Glutamatergic neuron (in vitro differentiated cells): ENCODE results near the gene TSBP1. TPM values are rescaled to one million over a fixed set of nuclear protein-coding genes. Genes with fewer than 3 reads are reported as not detected.

Source experiments
- DNase-seq: peaks from one replicate; pipeline ENCODE4 v3.0.0; 2022
- H3K27ac Mint-ChIP-seq: one replicate; pipeline ENCODE4 v1.8.0; 2020; ENCODE audit warnings: mild to moderate bottlenecking, mixed read lengths, inconsistent platforms; ENCODE audit not compliant: unreplicated experiment
- H3K27me3 Mint-ChIP-seq: one replicate; pipeline ENCODE4 v1.8.0; 2020; ENCODE audit warnings: mild to moderate bottlenecking, moderate library complexity, mixed read lengths, inconsistent platforms; ENCODE audit not compliant: unreplicated experiment
- H3K36me3 Mint-ChIP-seq: one replicate; pipeline ENCODE4 v1.8.0; 2020; ENCODE audit warnings: mild to moderate bottlenecking, mixed read lengths, inconsistent platforms; ENCODE audit not compliant: unreplicated experiment
- H3K4me1 Mint-ChIP-seq: one replicate; pipeline ENCODE4 v1.8.0; 2020; ENCODE audit warnings: mild to moderate bottlenecking, low read depth, mixed read lengths, inconsistent platforms; ENCODE audit not compliant: unreplicated experiment
- H3K4me3 Mint-ChIP-seq: one replicate; pipeline ENCODE4 v1.8.0; 2020; ENCODE audit warnings: mild to moderate bottlenecking, mixed read lengths, inconsistent platforms; ENCODE audit not compliant: unreplicated experiment
- H3K9me3 Mint-ChIP-seq: one replicate; pipeline ENCODE4 v1.8.0; 2020; ENCODE audit warnings: mild to moderate bottlenecking, moderate library complexity, mixed read lengths, inconsistent platforms; ENCODE audit not compliant: unreplicated experiment
- total RNA-seq: library from RNA; stranded (reverse); fragmentation: NEBNext Ultra II Directional; extraction: Animal tissue kit (Norgen Biotek cat#: 25700); gene quantifications from one replicate; pipeline ENCODE4 v1.2.1, GENCODE V29; 2021; ENCODE audit not compliant: unreplicated experiment
- TF ChIP-seq, protein P1 (sequence below): fragments of 200-600 bp; sonication (generic); IDR thresholded peaks from one replicate; pipeline ENCODE4 v1.5.0; 2021; ENCODE audit not compliant: partially characterized antibody, unreplicated experiment

Gene TSBP1
- total RNA-seq, 1 donor from 2014 or later = not detected

DNA sequence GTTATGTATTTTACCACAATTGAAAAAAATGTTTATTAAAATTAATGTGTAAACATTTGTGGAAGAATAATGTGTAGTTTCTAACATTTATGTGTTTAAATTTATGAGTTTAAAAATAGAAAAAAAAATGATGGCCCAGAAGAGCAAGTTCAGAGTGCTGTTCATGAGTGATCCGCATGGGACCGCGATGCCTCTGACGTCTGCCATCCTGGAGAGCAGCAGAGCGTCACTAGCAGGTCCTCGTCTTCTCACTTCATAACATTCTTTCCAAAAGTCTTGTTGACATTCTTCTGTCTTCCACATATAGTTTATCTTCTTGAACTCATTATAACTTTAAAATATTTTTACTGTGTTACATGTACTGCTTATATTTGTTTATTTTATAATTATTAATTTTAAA lies 19.8 kb upstream of the TSBP1 start:
- Mint-ChIP-seq H3K27ac (no peak overlapping the region), H3K36me3 (no peaks in the 10 kb centered on the region), H3K9me3 (no peaks in the 10 kb centered on the region), H3K4me1 (no peaks in the 10 kb centered on the region), H3K27me3 (no peaks in the 10 kb centered on the region), H3K4me3 (no peak overlapping the region)
- TF ChIP-seq, protein P1, sequence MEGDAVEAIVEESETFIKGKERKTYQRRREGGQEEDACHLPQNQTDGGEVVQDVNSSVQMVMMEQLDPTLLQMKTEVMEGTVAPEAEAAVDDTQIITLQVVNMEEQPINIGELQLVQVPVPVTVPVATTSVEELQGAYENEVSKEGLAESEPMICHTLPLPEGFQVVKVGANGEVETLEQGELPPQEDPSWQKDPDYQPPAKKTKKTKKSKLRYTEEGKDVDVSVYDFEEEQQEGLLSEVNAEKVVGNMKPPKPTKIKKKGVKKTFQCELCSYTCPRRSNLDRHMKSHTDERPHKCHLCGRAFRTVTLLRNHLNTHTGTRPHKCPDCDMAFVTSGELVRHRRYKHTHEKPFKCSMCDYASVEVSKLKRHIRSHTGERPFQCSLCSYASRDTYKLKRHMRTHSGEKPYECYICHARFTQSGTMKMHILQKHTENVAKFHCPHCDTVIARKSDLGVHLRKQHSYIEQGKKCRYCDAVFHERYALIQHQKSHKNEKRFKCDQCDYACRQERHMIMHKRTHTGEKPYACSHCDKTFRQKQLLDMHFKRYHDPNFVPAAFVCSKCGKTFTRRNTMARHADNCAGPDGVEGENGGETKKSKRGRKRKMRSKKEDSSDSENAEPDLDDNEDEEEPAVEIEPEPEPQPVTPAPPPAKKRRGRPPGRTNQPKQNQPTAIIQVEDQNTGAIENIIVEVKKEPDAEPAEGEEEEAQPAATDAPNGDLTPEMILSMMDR = no peak
- no peak for DNase-seq

- H3K36me3 Mint-ChIP-seq = peaks cover 4% of the 10 kb centered on the region
- H3K4me1 Mint-ChIP-seq = no peaks in the 10 kb centered on the region
- H3K27ac Mint-ChIP-seq = no peak overlapping the region
- H3K9me3 Mint-ChIP-seq = no peaks in the 10 kb centered on the region
- TF ChIP-seq, protein P1 = no peak
- H3K27me3 Mint-ChIP-seq = no peaks in the 10 kb centered on the region
- no peak for DNase-seq
- no peak overlapping the region for H3K4me3 Mint-ChIP-seq
Observed at GRCh38 chr6:32387589-32388340, 16.1 kb upstream of the TSBP1 start.

DNA sequence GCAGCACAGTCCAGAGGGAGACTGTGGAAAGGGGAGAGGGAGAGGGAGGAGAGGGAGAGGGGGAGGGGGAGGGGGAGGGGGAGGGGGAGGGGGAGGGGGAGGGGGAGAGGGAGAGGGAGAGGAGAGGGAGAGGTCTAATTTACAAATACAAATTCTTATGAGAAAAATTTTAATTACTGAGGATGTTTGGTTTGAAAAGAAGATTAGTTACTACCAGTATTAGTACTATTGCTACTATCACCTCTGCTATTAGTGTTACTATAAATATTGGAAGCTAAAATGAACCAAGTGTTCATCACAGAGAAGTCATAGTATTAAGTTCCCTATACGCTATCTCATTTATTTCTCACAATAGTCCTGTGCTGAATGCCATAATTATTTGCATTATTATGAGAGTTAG lies 14.3 kb upstream of the TSBP1 start:
- TF ChIP-seq, protein P1 = no peak
- Mint-ChIP-seq H3K36me3 (peaks cover 4% of the 10 kb centered on the region), H3K27me3 (no peaks in the 10 kb centered on the region), H3K27ac (no peak overlapping the region), H3K9me3 (no peaks in the 10 kb centered on the region), H3K4me3 (no peak overlapping the region), H3K4me1 (no peaks in the 10 kb centered on the region)
- DNase-seq = no peak

GRCh38 chr6:32382757-32383420 lies 11.2 kb upstream of the TSBP1 start:
- Mint-ChIP-seq H3K27ac (no peak overlapping the region), H3K4me3 (no peak overlapping the region)
- TF ChIP-seq, protein P1 = no peak

GRCh38 chr6:32379545-32379944 lies 7.8 kb upstream of the TSBP1 start:
- H3K9me3 Mint-ChIP-seq = no peaks in the 10 kb centered on the region
- no peak for DNase-seq
- H3K27me3 Mint-ChIP-seq = peaks cover 2% of the 10 kb centered on the region
- no peak overlapping the region for H3K27ac Mint-ChIP-seq
- H3K36me3 Mint-ChIP-seq = no peaks in the 10 kb centered on the region
- TF ChIP-seq, protein P1 = no peak
- peaks cover 3% of the 10 kb centered on the region for H3K4me1 Mint-ChIP-seq
- no peak overlapping the region for H3K4me3 Mint-ChIP-seq

More at GRCh38 chr6:32382757-32383420, 11.2 kb upstream of the TSBP1 start:
- Mint-ChIP-seq H3K27me3 (no peaks in the 10 kb centered on the region), H3K36me3 (peaks cover 4% of the 10 kb centered on the region), H3K4me1 (no peaks in the 10 kb centered on the region), H3K9me3 (no peaks in the 10 kb centered on the region)
- no peak for DNase-seq
